Erythroblast (primary cell): ENCODE results near the gene TMEM94.

Experiments used
- GATA1 ChIP-seq: IDR thresholded peaks from 2 replicates; pipeline ENCODE4 v1.6.1; 2011; ENCODE audit warnings: low read depth, mild to moderate bottlenecking, control low read depth, low read length, moderate library complexity
- POLR2A ChIP-seq: IDR thresholded peaks from 2 replicates; pipeline ENCODE4 v1.6.1; 2011; ENCODE audit warnings: mild to moderate bottlenecking, low read length

- TF ChIP-seq POLR2A (no peak), GATA1 (no peak)
Measured at GRCh38 chr17:75417054-75417580, 39.3 kb upstream of the TMEM94 start.
